Activated CD4-positive, alpha-beta T cell treated with anti-CD3 and anti-CD28 coated beads, Interleukin-2, amount 50 U/mL, for 24 hours (primary cell): ENCODE measurements around the gene TNS3.

Experiments
- DNase-seq, 2 donors: peaks; one replicate each; pipeline ENCODE4 v3.0.0-alpha.2; 2020; ENCODE audit warnings: low read depth in 1 of 2, low spot score in 1 of 2

Gene TNS3

DNA sequence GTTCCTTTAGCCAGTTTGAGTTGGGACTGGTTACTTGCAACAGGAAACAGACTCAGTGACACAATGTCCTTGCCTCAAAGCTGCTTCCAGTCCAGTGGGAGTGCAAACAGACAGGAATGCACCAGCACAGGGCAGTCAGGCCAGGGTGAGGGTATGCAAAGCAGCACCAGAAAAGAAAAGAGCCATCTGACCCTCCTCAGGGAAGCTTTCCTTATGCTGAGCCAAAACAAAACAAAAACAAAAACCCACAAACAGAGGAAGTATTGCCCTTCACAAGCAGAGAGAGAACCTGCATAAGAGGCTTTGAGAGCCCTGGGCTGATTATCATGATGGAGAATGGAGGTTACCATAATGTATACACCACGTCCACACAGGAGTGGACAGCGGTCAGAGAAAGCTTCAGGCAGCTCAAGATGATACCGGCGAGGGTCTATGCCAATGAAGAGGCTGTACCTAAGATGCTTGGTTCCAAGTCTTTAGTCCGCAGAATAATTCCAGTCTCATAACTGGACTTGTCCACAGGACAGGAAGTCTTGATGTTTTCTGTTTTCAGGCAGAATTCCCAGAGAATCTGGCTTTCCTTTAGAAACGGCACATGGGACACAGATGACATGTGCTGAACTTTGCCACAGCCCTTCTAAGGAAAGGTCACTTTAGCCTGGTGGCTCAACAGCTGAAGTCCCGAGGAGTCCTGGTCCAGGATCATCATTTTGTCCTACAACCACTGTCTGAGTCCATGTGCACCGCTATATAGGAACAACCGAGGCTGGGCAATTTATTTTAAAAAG, 263.3 kb downstream of the TNS3 start:
- DNase-seq = no peak

DNA sequence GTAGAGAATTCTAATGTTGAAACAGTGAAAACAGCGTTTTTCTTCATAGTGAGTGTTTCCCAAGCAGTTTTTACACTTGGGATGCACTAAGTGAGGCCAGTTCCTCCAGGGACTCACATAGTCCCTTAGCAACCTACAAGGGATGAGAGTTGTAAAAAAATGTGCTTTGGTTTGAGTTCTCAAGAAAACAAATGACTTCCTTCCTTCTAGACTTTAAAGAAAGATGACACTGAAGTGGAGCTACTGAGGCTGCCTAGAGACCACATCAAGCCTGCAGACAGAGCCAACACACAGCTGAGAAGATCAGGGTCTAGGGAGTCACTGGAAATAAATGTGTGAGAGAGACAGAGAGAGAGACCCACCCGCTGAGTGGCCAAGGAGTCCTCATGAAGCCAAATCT, 264.4 kb downstream of the TNS3 start:
- DNase-seq = no peak

DNA sequence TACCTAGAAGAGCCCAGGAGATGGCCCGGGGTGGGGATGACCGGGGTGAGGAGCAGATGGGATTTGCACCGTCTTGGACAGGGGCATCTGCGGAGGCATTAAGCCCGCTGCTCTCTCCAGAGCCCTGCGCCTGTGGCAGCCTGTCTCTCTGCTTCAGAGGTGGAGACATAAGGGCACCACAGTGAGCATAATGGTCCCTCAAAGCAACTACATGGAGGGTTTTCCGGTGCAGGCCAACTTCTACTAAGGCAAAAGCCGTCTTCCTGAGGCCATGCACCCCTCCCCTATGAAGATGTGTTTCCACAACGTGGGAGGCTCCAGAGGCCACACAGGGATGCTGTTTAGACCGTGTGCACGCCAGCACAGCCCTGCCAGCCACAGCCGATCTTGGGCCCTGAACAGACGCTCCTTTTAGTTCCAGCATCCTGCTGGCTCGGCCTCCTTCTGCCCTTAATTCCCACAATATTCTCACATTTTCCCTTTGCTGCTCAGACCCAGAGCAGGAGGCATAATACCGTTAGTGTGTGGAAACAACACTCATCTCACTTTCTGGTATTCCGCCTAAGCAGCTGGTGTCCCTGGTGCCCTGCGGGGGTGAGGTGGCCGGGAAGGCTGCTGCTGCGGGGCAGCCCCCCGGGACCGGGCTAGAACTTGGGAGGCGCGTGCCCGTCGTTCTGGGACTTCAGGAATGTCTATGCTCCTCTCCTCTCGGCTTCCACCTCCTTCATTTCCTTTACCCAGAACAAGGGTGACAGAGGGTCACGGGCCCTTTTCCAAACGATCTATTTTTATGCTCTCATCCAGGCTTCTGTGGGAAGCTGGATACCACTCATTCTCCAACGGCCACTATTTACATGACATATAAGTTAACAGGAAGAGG, 266.9 kb downstream of the TNS3 start:
- DNase-seq = no peak

- DNase-seq = no peak
Observed at GRCh38 chr7:47314248-47314647, 267.7 kb downstream of the TNS3 start.

DNA sequence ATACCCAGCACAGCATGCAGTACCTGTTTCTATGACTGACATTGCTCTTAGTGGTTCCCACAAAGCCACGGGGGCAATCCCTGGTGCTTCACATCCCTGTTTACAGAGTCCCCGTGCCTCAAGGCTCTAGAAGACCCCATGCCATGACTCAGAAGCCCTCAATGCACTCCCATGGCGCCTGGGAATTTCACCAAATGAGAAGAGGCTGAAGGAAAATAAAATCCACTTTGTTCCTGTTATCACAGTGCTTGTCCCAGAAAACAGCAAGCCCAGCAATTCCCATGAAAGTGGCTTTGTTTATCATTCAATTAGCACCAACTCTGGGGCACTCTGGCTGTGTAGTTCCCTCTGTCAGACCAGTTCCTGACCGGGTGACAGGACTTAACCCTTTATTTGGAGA, 268.3 kb downstream of the TNS3 start:
- DNase-seq = no peak

DNA sequence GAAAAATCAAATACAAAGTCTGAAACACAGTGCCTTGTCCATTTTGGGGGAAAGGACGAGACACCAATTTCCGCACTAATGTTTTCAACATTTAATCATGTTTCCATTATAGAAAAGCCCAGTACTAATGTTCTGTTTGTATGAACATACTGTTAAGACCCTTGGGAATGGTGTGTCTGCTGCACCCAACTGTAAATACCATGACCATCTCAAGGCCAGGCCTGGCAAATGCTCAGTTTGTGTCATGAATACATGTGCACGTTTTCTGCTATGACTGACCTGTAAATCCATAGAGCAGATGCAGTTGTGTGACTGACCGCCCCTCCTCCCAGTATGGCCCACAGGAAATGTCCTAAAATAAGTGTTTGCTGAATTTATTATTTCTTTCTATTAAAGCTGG, 270.0 kb downstream of the TNS3 start:
- no peak for DNase-seq

DNA sequence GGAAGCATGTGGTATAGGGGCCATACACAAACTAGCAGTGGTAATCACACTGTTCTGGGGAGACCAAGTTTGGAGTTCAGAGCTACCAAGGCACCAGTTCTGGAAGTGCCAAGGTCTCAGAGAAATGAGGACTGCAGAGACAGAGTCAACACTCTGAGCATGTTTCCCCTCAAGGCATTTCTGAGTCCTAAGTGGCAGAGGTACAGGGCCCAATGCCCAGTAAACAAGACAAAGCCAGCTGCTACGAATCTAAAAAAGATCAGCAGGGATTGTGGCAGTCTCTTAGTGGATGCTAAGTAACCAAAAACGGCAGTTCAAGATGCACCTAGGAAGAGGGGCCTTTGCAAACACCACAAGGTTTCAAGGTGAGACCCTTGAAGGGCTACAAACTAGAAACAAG, 271.9 kb downstream of the TNS3 start:
- no peak for DNase-seq

DNA sequence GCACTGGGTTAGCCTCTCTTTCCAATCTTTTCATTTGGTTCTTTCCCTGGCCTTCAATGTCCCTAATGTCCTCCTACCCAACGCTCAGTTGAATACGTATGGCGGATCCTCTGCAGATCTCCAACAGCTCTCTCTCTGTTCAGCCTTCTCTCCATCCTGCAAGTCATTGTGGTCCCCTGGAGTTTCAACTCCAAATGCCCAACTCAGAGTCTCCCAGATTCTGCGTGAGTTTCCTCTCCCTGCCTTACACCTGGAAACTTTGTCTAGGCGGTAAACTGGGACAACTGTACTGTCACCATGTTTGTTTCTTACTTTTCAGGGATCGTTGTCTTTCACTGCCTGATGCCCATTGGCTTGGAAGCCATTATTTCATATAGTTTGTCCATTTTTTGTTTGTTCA, 273.1 kb downstream of the TNS3 start:
- no peak for DNase-seq

DNA sequence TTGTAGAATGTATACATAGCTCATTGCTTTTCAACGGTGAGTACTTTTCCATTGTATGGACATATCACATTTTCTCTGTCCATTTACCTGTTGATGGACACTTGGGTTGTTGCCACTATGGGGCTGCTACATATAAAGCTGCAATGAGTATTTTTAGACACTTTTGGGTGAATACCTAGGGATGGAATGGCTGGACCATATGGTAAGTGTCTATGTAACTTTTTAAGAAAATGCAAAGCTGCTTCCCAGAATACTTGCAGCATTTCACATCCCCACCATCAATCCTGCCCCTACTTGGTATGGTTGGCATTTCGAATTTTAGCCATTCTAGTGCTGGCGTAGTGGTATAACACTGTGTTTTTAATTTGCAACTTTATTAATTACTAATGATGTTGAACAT, 274.6 kb downstream of the TNS3 start:
- no peak for DNase-seq

DNA sequence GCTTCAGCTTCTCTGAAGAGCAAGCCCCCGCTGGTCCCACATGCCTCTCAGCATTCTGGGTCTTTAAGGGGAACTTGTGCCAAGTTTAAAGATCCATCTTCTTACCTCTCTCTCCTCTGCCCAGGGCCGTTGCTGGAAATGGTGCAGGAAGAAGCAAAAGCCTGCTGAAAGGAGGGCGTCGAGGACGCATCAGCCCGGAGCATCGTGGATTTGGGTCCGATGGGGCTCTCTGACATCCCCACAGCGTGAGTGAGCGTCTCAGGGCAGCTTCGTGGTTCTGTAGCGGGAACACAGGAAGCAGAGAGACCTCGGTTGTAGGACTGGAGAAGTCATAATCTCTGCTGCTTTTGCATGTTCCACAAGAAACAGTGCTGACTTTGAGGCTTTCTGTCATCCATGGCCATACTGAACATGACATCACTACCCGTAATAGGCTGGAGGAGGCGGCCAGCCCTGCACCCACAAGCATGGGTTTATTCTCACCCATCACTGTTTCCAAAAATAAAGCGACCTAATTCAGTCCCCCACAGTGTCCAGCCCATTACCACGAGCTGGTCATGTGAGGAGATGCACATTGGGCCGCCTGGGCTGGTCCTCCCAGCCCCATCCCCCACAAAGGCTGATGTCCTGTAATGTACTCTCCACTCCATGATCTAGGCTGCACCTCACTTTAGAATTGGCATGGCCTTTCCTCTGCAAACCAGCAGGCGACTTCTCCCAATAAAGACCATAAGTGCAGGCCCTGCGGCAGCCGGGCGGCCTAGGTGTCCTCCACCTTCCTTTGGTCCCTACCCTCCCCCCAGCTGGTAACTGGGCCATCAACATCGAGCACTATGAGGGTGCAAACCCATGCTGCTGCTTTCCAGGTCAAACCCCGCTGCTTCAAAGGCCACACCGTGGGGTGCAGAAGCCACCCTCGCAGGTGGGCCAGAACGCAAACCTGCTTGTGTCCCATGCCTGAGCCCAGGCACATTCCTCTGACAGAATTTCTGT, 276.9 kb downstream of the TNS3 start:
- no peak for DNase-seq

DNA sequence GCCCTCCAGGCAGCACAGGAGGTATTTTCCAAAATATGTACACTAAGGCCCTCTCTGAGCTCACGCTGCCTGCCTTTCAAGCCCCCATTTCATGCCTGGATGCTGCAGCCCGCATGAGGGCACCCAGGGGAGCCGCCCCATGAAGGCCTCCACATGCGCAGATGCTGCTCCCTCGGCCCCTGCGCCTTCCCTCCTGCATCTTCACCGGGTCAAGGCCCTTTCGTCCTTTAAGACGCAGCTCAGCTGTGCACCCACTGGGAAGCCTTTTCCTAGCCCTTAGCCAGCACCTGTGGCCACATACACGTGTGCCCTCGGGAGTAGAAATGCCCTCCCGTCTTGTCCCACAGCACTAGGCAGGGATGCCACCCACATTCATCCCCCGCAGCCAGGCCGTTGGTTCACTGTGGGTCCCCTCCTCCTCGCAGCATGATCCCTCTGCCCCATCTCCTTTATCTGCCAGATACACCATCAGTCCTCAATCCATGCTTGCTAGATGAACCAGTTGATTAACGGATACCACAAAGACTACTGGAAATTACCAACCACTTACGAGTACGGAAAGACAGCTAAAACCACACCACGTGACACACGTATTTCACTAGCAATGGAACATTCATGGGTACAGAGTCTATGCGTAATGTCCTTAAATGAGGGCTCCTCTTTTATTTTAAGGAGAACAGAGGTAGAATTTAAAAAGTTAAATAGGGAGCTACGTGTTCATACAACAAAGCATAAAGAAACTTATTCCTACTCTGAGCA, 278.0 kb downstream of the TNS3 start:
- DNase-seq = no peak

DNA sequence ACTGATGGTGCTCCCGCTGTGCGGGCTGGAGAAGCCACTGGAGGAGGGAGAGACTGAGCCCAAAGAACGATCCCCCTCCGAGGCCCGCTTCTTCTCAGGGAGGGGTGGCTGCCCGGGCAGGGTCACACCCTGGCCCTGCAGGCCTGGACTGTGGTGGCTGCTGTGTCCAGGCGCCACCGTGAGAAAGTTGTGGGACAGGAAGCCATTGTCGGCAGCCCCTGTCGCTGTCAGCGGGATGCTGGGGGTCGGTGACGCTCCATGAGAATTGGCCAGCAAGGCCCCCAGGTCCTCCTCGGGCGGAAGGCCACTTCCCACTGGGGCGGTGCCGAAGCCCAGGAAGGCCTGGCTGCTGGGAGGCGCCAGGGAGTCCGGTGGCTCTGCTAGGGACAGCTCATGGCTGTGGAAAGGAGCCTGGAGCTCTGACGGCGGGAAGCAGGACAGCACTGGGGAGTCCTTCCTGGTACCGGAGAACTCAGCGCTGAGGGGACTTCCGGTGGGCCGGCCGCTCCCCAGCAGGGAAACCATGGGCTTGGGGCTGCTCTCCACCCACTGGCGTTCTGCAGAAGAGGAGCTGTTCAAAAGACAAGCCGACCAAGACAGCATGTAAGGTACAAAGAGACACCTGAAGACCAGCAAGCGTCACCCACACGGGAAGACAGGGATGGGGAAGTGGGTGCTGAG, 278.8 kb downstream of the TNS3 start:
- DNase-seq = no peak

DNA sequence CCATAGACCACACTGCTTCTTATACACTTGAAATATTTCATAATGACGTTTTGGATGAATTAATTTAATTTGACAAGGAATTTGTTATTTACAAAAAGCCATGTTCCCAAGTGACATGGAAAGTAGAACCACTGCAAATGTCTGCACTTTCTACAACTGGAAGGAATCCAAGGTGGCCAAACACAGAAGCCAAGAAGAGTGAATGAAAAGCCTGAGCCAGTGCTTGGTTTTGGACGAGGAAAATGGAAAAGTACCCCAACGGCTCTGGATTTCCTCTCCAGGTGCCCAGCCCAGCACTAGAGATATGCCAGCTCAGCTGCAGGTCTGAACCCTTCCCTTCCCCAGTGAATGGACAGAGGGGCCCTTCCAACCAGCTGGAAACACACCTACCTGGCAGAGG, 279.4 kb downstream of the TNS3 start:
- DNase-seq = no peak

DNA sequence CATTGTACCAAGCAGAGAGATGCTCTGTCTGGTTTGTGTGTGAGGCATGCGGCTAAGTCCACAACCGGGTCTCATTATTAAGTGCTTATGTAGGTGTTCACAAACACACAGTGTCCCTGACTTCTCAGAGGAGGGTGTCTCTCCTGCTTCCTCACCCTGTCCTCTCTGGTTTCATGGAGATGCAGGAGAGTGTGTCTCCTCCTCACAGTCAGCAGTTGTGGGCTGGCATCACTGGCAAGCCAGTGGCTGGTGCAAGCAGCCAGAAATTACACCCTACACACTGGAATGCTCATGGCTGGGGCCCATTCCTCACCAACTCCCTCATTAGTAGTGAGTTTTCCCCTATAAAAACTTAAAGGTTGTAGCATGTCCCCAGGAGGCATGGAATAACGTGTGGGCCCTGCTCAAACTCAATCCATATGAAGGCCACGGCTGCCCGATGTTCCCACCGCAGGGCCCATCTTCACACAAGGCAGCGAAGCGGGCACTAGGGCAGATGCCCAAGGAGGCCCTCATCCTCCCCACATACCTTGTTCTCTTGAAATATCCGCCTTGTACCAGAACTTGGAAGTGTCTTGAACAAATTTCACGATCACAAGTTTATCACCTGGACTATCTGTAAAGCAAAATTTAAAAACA, 280.1 kb downstream of the TNS3 start:
- DNase-seq = no peak

- DNase-seq = no peak
Observed at GRCh38 chr7:47301105-47301477, 280.8 kb downstream of the TNS3 start.

DNA sequence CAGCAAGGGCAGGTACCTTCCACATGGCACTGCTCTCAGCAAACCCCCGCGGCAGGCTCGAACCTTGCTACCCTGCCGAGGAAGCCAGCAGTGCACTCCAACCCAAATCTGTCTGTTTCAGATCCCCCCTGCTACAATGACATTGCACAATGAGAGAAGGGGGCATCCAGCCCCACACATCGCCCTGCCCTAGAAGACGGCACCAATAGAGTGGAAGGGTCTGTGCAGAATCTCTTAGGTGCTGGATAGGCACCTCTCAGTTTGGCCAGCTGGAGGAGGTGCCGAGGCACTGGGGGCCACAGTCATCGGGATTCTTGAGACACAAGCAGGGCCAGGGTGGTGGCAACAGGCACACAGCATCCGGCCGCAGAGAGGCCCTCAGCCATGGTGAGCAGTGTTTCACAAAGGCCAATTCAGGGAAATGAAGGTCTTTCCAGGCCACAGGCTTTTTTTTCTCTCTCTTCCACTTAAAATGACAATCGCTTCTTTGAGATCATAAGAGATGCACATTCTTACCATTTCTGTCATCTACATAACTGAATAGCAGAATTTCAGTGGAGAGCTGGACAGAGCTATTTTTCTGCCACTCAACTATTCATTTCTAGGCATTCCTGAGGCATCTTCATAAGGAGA, 281.3 kb downstream of the TNS3 start:
- no peak for DNase-seq

- DNase-seq = no peak
Observed at GRCh38 chr7:47299496-47299895, 282.4 kb downstream of the TNS3 start.

GRCh38 chr7:47298636-47299035, 283.3 kb downstream of the TNS3 start:
- no peak for DNase-seq

DNA sequence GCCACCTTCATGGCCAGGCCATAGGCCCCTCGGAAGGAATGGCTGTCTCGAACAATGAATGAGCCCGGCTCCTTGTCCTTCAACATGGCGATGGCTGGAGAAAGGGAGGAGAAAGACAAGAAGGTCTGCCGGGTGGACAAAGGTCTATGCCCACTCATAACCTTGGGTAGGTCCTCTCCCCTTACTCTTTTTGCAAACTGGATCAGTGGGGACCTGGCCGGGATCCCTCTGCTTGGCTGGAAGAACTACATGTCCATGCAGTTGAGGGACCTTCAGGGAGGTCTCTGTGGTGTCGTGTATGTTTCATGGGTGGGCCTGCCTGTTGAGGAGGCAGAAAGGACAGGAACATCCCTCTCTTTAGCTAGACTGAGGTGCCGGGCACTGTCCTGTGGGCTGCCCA, 284.8 kb downstream of the TNS3 start:
- DNase-seq = no peak
